HG03175 (cell line): ENCODE data around the gene BAIAP2.

ENCODE experiments used
- ATAC-seq: cut with Tn5 transposase; IDR thresholded peaks from one replicate; pipeline ENCODE4 v1.9.1; 2021; ENCODE audit warnings: mild to moderate bottlenecking, moderate library complexity; ENCODE audit not compliant: unreplicated experiment

The BAIAP2 gene

GRCh38 chr17:81036197-81036941, 1.4 kb downstream of the BAIAP2 start:
- no peak for ATAC-seq

GRCh38 chr17:81037026-81037797, 2.3 kb downstream of the BAIAP2 start:
- no peak for ATAC-seq

GRCh38 chr17:81037798-81038733, 3.1 kb downstream of the BAIAP2 start:
- ATAC-seq = no peak

- no peak for ATAC-seq
Observed at GRCh38 chr17:81039096-81039495, 4.1 kb downstream of the BAIAP2 start.

GRCh38 chr17:81039854-81040758, 5.2 kb downstream of the BAIAP2 start:
- no peak for ATAC-seq

- no peak for ATAC-seq
Observed at GRCh38 chr17:81040791-81041337, 5.9 kb downstream of the BAIAP2 start.

- no peak for ATAC-seq
Observed at GRCh38 chr17:81042606-81043005, 7.7 kb downstream of the BAIAP2 start.

- ATAC-seq = no peak
Observed at GRCh38 chr17:81043319-81043724, 8.4 kb downstream of the BAIAP2 start.

GRCh38 chr17:81043725-81044427, 8.9 kb downstream of the BAIAP2 start:
- no peak for ATAC-seq

- ATAC-seq = no peak
Observed at GRCh38 chr17:81044428-81044763, 9.4 kb downstream of the BAIAP2 start.

- ATAC-seq = no peak
Observed at GRCh38 chr17:81044764-81045589, 10.0 kb downstream of the BAIAP2 start.

- no peak for ATAC-seq
Observed at GRCh38 chr17:81045590-81046095, 10.7 kb downstream of the BAIAP2 start.

- no peak for ATAC-seq
Observed at GRCh38 chr17:81046132-81046769, 11.3 kb downstream of the BAIAP2 start.

- no peak for ATAC-seq
Observed at GRCh38 chr17:81046770-81047359, 11.9 kb downstream of the BAIAP2 start.

GRCh38 chr17:81048827-81049371, 13.9 kb downstream of the BAIAP2 start:
- no peak for ATAC-seq

- ATAC-seq = no peak
Observed at GRCh38 chr17:81049372-81049911, 14.5 kb downstream of the BAIAP2 start.
